NCI-H2196 treated with DMSO at 0.1 percent for 48 hours (cell line): ENCODE measurements around the gene SBF2.

ENCODE experiments used
- DNase-seq: peaks from one replicate; lab custom pipeline; 2025; ENCODE audit not compliant: unreplicated experiment; lab: John Stamatoyannopoulos, UW

The SBF2 gene

GRCh38 chr11:9735236-9735635 lies 558.8 kb downstream of the SBF2 start:
- DNase-seq: no peak

- DNase-seq: no peak
These were observed 560.8 kb downstream of the SBF2 start for GRCh38 chr11:9733212-9733611.

- no peak for DNase-seq
These were observed 561.6 kb downstream of the SBF2 start for GRCh38 chr11:9732453-9732852.

GRCh38 chr11:9731256-9731655 lies 562.8 kb downstream of the SBF2 start:
- DNase-seq: no peak
